ENCODE results near the gene STRN.

The STRN gene

GRCh38 chr2:36800381-36800780 lies 166.0 kb downstream of the STRN start:
- DNase-seq (ENCODE audit: low spot score): no peak
- no peak for FAIRE-seq

- DNase-seq (ENCODE audit: low spot score) (no peak), FAIRE-seq (no peak)
Measured at GRCh38 chr2:36798724-36799123, 167.6 kb downstream of the STRN start.

GRCh38 chr2:36797324-36798070 lies 168.8 kb downstream of the STRN start:
- no peak for DNase-seq (ENCODE audit: low spot score)
- no peak for FAIRE-seq
